GM19372 (cell line): ENCODE measurements around the gene THSD4.
"Not testable (repeated sequence)": the region's sequence is repeated elsewhere in the genome, so short reads cannot be mapped to it uniquely, and the experiment has no call there.

Source experiments
- ATAC-seq: cut with Tn5 transposase; IDR thresholded peaks from one replicate; pipeline ENCODE4 v1.9.1; 2021; ENCODE audit warnings: mild to moderate bottlenecking, low read depth, moderate library complexity; ENCODE audit not compliant: unreplicated experiment

The THSD4 gene

GRCh38 chr15:71435552-71435951, 320.3 kb downstream of the THSD4 start:
- no peak for ATAC-seq

- no peak for ATAC-seq
Observed at GRCh38 chr15:71436854-71437253, 321.6 kb downstream of the THSD4 start.

- ATAC-seq = no peak
Observed at GRCh38 chr15:71437404-71437803, 322.1 kb downstream of the THSD4 start.

- ATAC-seq = no peak
Observed at GRCh38 chr15:71437919-71438318, 322.6 kb downstream of the THSD4 start.

GRCh38 chr15:71439478-71439877, 324.2 kb downstream of the THSD4 start:
- ATAC-seq = not testable (repeated sequence)

GRCh38 chr15:71440489-71441110, 325.3 kb downstream of the THSD4 start:
- ATAC-seq = no peak

GRCh38 chr15:71443538-71443937, 328.3 kb downstream of the THSD4 start:
- no peak for ATAC-seq

GRCh38 chr15:71444032-71444810, 328.9 kb downstream of the THSD4 start:
- ATAC-seq = no peak

- no peak for ATAC-seq
Observed at GRCh38 chr15:71444866-71445590, 329.8 kb downstream of the THSD4 start.

GRCh38 chr15:71447328-71448250, 332.3 kb downstream of the THSD4 start:
- ATAC-seq = no peak

GRCh38 chr15:71448688-71449114, 333.4 kb downstream of the THSD4 start:
- ATAC-seq = no peak

GRCh38 chr15:71449363-71449762, 334.1 kb downstream of the THSD4 start:
- no peak for ATAC-seq

- ATAC-seq = no peak
Observed at GRCh38 chr15:71449956-71450355, 334.7 kb downstream of the THSD4 start.

- ATAC-seq = no peak
Observed at GRCh38 chr15:71451130-71451529, 335.9 kb downstream of the THSD4 start.

- ATAC-seq = no peak
Observed at GRCh38 chr15:71452893-71453292, 337.6 kb downstream of the THSD4 start.

GRCh38 chr15:71454462-71454996, 339.3 kb downstream of the THSD4 start:
- ATAC-seq = no peak

GRCh38 chr15:71455107-71455506, 339.8 kb downstream of the THSD4 start:
- no peak for ATAC-seq

GRCh38 chr15:71455878-71456277, 340.6 kb downstream of the THSD4 start:
- ATAC-seq = no peak

- ATAC-seq = no peak
Observed at GRCh38 chr15:71456362-71456761, 341.1 kb downstream of the THSD4 start.

- no peak for ATAC-seq
Observed at GRCh38 chr15:71456811-71457210, 341.5 kb downstream of the THSD4 start.
